Natural killer cell (primary cell): ENCODE data around the gene MEF2A. TPM values are rescaled to one million over a fixed set of nuclear protein-coding genes. Genes with fewer than 3 reads are reported as not detected.

Experiments used
- ATAC-seq, 3 donors: fragments of 150-1000 bp in 2 of 3; fragments of 200-7000 bp in 1 of 3; cut with Tn5 transposase; 1 replicate in 1 of 3; 2 replicates in 2 of 3; pipeline ENCODE4 v1.10.0; 2021; ENCODE audit warnings: mild to moderate bottlenecking in 2 of 3, moderate library complexity in 2 of 3
- DNase-seq, 2 donors: peaks; one replicate each; pipeline versions ENCODE4 v3.0.0 to v3.0.0-alpha.2; 2013 to 2021; ENCODE audit warnings: mixed read lengths in 1 of 2
- H3K27ac ChIP-seq: one replicate; pipeline ENCODE4 v1.5.1; 2013; ENCODE audit warnings: mild to moderate bottlenecking, low read length
- H3K27me3 ChIP-seq: one replicate; pipeline ENCODE4 v1.6.1; 2013; ENCODE audit warnings: low read length; ENCODE audit not compliant: control insufficient read depth, insufficient read depth
- H3K36me3 ChIP-seq: one replicate; pipeline ENCODE4 v1.6.1; 2013; ENCODE audit warnings: low read length; ENCODE audit not compliant: control insufficient read depth, insufficient read depth
- H3K4me1 ChIP-seq: one replicate; pipeline ENCODE4 v1.6.1; 2013; ENCODE audit warnings: low read length; ENCODE audit not compliant: control insufficient read depth, insufficient read depth
- H3K4me3 ChIP-seq: one replicate; pipeline ENCODE4 v1.5.1; 2013; ENCODE audit warnings: low read length
- H3K9me3 ChIP-seq: one replicate; pipeline ENCODE4 v1.6.1; 2013; ENCODE audit warnings: low read length; ENCODE audit not compliant: control insufficient read depth, insufficient read depth
- H3K27ac Mint-ChIP-seq, 2 donors: one replicate each; pipeline ENCODE4 v1.8.0; 2022; ENCODE audit warnings: mild to moderate bottlenecking in 2 of 2, mixed read lengths in 2 of 2, moderate library complexity in 1 of 2
- H3K27me3 Mint-ChIP-seq, 2 donors: one replicate each; pipeline ENCODE4 v1.8.0; 2022; ENCODE audit warnings: low read depth in 2 of 2, mixed read lengths in 2 of 2
- H3K36me3 Mint-ChIP-seq: one replicate; pipeline ENCODE4 v1.8.0; 2022; ENCODE audit warnings: mixed read lengths
- H3K4me1 Mint-ChIP-seq, 2 donors: one replicate each; pipeline ENCODE4 v1.8.0; 2022; ENCODE audit warnings: mixed read lengths in 2 of 2
- H3K4me3 Mint-ChIP-seq: one replicate; pipeline ENCODE4 v1.8.0; 2022; ENCODE audit warnings: mild to moderate bottlenecking, moderate library complexity, mixed read lengths
- H3K9me3 Mint-ChIP-seq, 2 donors: one replicate each; pipeline ENCODE4 v1.8.0; 2022; ENCODE audit warnings: mixed read lengths in 2 of 2
- WGBS: methylation state at CpG from one replicate; pipeline ENCODE4 v1.1.7; 2013; ENCODE audit warnings: missing lambda C conversion rate; ENCODE audit not compliant: insufficient coverage; 5-methylcytosine and 5-hydroxymethylcytosine counted together
- intact Hi-C: fragments of 100-400 bp; cut with micrococcal nuclease; formaldehyde crosslinking; loops from one replicate; pipeline ENCODE4 v1.14.2; 2022
- total RNA-seq, 4 donors: library from RNA; stranded (reverse); fragments of 120-200 nt in 1 of 4; gene quantifications; one replicate each; pipeline versions ENCODE4 v1.2.3 to v1.2.4, GENCODE V29; 2013 to 2022
- TF ChIP-seq, protein P1 (sequence below): fragments of 200-600 bp; IDR thresholded peaks from one replicate; pipeline ENCODE4 v1.8.0; 2022; ENCODE audit warnings: antibody characterized with exemption

MEF2A gene
- total RNA-seq, 3 donors from 2014 or later (not counting 1 experiment from before 2014, with no cell fraction given), result 31.1 to 33.9 (median 33.6) TPM

DNA sequence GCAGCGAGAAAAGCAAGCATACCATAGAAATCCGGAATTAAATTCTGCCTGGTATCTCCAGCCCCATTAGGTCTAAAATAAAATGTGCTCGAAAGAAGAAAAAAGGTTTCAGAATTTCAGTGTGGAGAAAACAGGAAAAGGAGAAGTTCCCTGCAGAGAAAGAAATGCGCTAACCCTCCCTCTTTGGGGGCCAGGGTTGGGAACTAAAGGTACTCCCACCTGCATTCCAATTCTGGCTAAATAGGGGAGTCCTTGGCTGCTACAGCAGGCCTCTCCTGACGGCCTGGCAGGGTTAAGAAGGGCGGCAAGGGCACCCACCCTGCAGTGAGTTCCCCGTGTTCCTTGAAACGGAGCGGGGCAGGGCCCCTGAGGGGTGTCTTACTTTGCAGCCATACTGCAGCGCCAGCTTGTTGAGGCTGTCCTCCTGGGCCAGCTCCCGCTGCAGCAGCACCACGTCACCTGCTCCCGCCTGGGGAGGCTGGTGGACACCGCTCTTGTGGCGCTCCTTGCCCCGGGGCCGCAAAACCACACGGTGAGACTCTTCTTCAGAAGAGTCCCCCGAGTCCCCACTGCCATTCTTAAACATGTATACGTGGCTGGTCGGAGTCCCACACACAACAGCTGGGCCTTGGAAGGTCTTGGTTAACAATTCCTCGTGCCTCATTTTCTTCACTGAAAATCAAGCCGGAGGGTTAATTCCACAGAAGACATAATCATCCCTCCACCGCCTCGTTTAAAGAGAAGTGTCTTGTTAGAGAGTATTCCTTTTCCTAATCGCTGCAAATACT, 165.7 kb downstream of the MEF2A start:
- intact Hi-C loops, result no loop called here
- 97% methylated on average over 23 of the region's 26 CpGs for WGBS
- Mint-ChIP-seq H3K4me1 (peaks cover 11 to 13% of the 10 kb centered on the region in 2 donors), H3K36me3 (no peaks in the 10 kb centered on the region), H3K27me3 (no peaks in the 10 kb centered on the region), H3K27ac (no peak overlapping the region), H3K9me3 (no peaks in the 10 kb centered on the region), H3K4me3 (peak overlapping the region; percentile 77)
- Histone ChIP-seq H3K36me3 (peaks cover 2% of the 10 kb centered on the region), H3K9me3 (no peaks in the 10 kb centered on the region), H3K4me3 (no peak overlapping the region), H3K27me3 (no peaks in the 10 kb centered on the region), H3K27ac (no peak overlapping the region), H3K4me1 (peaks cover 13% of the 10 kb centered on the region)
- ATAC-seq, result no peak
- DNase-seq, result no peak
- TF ChIP-seq, protein P1, sequence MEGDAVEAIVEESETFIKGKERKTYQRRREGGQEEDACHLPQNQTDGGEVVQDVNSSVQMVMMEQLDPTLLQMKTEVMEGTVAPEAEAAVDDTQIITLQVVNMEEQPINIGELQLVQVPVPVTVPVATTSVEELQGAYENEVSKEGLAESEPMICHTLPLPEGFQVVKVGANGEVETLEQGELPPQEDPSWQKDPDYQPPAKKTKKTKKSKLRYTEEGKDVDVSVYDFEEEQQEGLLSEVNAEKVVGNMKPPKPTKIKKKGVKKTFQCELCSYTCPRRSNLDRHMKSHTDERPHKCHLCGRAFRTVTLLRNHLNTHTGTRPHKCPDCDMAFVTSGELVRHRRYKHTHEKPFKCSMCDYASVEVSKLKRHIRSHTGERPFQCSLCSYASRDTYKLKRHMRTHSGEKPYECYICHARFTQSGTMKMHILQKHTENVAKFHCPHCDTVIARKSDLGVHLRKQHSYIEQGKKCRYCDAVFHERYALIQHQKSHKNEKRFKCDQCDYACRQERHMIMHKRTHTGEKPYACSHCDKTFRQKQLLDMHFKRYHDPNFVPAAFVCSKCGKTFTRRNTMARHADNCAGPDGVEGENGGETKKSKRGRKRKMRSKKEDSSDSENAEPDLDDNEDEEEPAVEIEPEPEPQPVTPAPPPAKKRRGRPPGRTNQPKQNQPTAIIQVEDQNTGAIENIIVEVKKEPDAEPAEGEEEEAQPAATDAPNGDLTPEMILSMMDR, result no peak

DNA sequence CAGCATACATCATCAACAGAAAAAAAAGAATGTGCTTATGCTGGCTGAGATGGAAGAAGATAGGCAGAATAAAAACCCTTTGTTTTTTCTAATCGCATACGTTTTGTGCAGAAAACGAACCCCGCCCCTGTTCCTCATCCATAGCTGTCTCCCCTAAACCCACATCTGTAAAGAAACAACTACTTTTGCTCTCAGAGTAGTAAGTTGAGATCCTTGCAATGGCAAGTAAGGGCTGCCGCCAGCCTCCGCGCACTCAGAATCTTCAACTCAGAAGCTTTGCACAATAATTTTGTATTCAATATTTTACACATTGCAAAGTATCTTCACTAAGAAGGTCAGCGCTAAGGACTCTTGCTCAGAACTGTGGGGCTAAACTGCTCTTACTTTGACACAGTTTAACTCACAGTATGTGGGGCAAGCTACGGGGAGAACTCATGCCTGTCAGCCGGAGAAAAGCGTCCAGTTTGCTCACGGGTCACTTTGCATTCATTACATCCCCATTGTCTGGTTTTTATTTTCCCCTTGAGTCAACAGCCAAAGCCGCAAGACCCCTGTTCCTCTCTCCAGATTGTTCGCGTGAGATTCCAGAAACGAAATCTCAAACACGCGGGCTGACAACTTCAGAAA, 166.5 kb downstream of the MEF2A start:
- intact Hi-C loops, result no loop called here
- TF ChIP-seq, protein P1, result no peak
- WGBS, result 55% methylated on average over 18 of the region's 18 CpGs
- DNase-seq (peak in 1 of 2 donors; percentile 20), ATAC-seq (no peak)
- no peaks in the 10 kb centered on the region for H3K9me3 Mint-ChIP-seq
- Histone ChIP-seq H3K27ac (no peak overlapping the region), H3K9me3 (no peaks in the 10 kb centered on the region), H3K27me3 (no peaks in the 10 kb centered on the region), H3K4me1 (peaks cover 13% of the 10 kb centered on the region), H3K4me3 (peak overlapping the region; percentile 87), H3K36me3 (peaks cover 2% of the 10 kb centered on the region)
- H3K36me3 Mint-ChIP-seq, result no peaks in the 10 kb centered on the region
- peaks cover 11 to 13% of the 10 kb centered on the region in 2 donors for H3K4me1 Mint-ChIP-seq
- no peaks in the 10 kb centered on the region for H3K27me3 Mint-ChIP-seq
- peak overlapping the region; percentile 77 for H3K4me3 Mint-ChIP-seq
- peak overlapping the region; percentile 26 to 51 for H3K27ac Mint-ChIP-seq

- ATAC-seq (peak in 2 of 3 donors; percentile 4 to 22), DNase-seq (no peak)
- peak overlapping the region in 1 of 2 donors; percentile 92 for H3K27ac Mint-ChIP-seq
- H3K4me3 Mint-ChIP-seq, result peak overlapping the region; percentile 77
- Histone ChIP-seq H3K4me1 (peaks cover 13% of the 10 kb centered on the region), H3K27me3 (no peaks in the 10 kb centered on the region), H3K4me3 (peak overlapping the region; percentile 87), H3K9me3 (no peaks in the 10 kb centered on the region), H3K36me3 (peaks cover 2% of the 10 kb centered on the region), H3K27ac (peak overlapping the region; percentile 38)
- TF ChIP-seq, protein P1, result no peak
- intact Hi-C loops, result no loop called here
- no peaks in the 10 kb centered on the region for H3K9me3 Mint-ChIP-seq
- H3K36me3 Mint-ChIP-seq, result no peaks in the 10 kb centered on the region
- 1% methylated on average over 46 of the region's 46 CpGs for WGBS
- no peaks in the 10 kb centered on the region for H3K27me3 Mint-ChIP-seq
- H3K4me1 Mint-ChIP-seq, result peaks cover 11 to 13% of the 10 kb centered on the region in 2 donors
Observed at GRCh38 chr15:99732751-99733267, 167.0 kb downstream of the MEF2A start.
